Osteoblast (primary cell): ENCODE results near the gene SLC22A3. TPM values are rescaled to one million over a fixed set of nuclear protein-coding genes. Genes with fewer than 3 reads are reported as not detected.

Experiments used
- DNase-seq: peaks from one replicate; pipeline ENCODE4 v3.0.0; 2011; ENCODE audit warnings: low spot score, mixed read lengths; ENCODE audit not compliant: insufficient read length; ENCODE audit errors: missing footprints
- H2AFZ ChIP-seq: 2 replicates; pipeline ENCODE4 v1.6.0; 2011; ENCODE audit warnings: mild to moderate bottlenecking, low read length
- H3K27ac ChIP-seq: 2 replicates; pipeline ENCODE4 v1.5.1; 2011; ENCODE audit warnings: mild to moderate bottlenecking, low read depth, low read length, moderate library complexity
- H3K27me3 ChIP-seq: 2 replicates; pipeline ENCODE4 v1.6.0; 2012; ENCODE audit warnings: mild to moderate bottlenecking, control low read depth, inconsistent platforms, low read length, moderate library complexity; ENCODE audit not compliant: insufficient read depth
- H3K36me3 ChIP-seq: 2 replicates; pipeline ENCODE4 v1.5.1; 2011; ENCODE audit warnings: mild to moderate bottlenecking, low read length, control low read depth, moderate library complexity; ENCODE audit not compliant: insufficient read depth
- H3K4me1 ChIP-seq: 2 replicates; pipeline ENCODE4 v1.5.1; 2011; ENCODE audit warnings: mild to moderate bottlenecking, low read length, control low read depth, moderate library complexity; ENCODE audit not compliant: insufficient read depth
- H3K4me2 ChIP-seq: 2 replicates; pipeline ENCODE4 v1.6.0; 2011; ENCODE audit warnings: mild to moderate bottlenecking, low read length; ENCODE audit not compliant: insufficient read depth
- H3K4me3 ChIP-seq: fragments of 200-600 bp; sonication (generic); 3 replicates; pipeline ENCODE4 v1.5.1; 2012; ENCODE audit warnings: mild to moderate bottlenecking, low read length, inconsistent platforms; ENCODE audit not compliant: insufficient read depth
- H3K79me2 ChIP-seq: 2 replicates; pipeline ENCODE4 v1.6.0; 2012; ENCODE audit warnings: mild to moderate bottlenecking, low read length, control low read depth, inconsistent platforms; ENCODE audit not compliant: insufficient read depth
- H3K9me3 ChIP-seq: 2 replicates; pipeline ENCODE4 v1.5.1; 2011; ENCODE audit warnings: low read depth, low read length, control low read depth
- H4K20me1 ChIP-seq: 2 replicates; pipeline ENCODE4 v1.6.0; 2012; ENCODE audit warnings: mild to moderate bottlenecking, low read length, control low read depth; ENCODE audit not compliant: insufficient read depth
- CTCF ChIP-seq: IDR thresholded peaks from 2 replicates; pipeline ENCODE4 v1.5.1; 2011; ENCODE audit warnings: mild to moderate bottlenecking, low read depth, low read length, moderate library complexity; ENCODE audit errors: extremely low read depth
- total RNA-seq: library from RNA; depleted of rRNA; stranded (reverse); fragments of >200 nt; gene quantifications from 2 replicates; pipeline ENCODE4 v1.2.3, GENCODE V29; 2012

SLC22A3 gene
- total RNA-seq, 1 donor, result 22.1 TPM

GRCh38 chr6:160362556-160362955 lies 14.4 kb downstream of the SLC22A3 start:
- Histone ChIP-seq H3K4me3 (no peak overlapping the region), H3K36me3 (no peaks in the 10 kb centered on the region), H3K79me2 (no peaks in the 10 kb centered on the region), H3K4me1 (no peaks in the 10 kb centered on the region), H3K27ac (no peak overlapping the region), H3K27me3 (no peaks in the 10 kb centered on the region), H3K9me3 (no peaks in the 10 kb centered on the region), H3K4me2 (no peak overlapping the region), H4K20me1 (no peaks in the 10 kb centered on the region), H2AFZ (no peak overlapping the region)
- no peak for TF ChIP-seq CTCF
- DNase-seq, result no peak

- H3K4me1 ChIP-seq, result no peaks in the 10 kb centered on the region
- H3K27me3 ChIP-seq, result no peaks in the 10 kb centered on the region
- H4K20me1 ChIP-seq, result no peaks in the 10 kb centered on the region
- TF ChIP-seq CTCF, result no peak
- no peak for DNase-seq
- H3K79me2 ChIP-seq, result no peaks in the 10 kb centered on the region
- H2AFZ ChIP-seq, result no peak overlapping the region
- H3K9me3 ChIP-seq, result no peaks in the 10 kb centered on the region
- H3K27ac ChIP-seq, result no peak overlapping the region
- H3K36me3 ChIP-seq, result no peaks in the 10 kb centered on the region
- H3K4me3 ChIP-seq, result no peak overlapping the region
- no peak overlapping the region for H3K4me2 ChIP-seq
Measured at GRCh38 chr6:160363016-160363996, 15.1 kb downstream of the SLC22A3 start.

- Histone ChIP-seq H3K27me3 (no peaks in the 10 kb centered on the region), H3K9me3 (no peaks in the 10 kb centered on the region), H3K4me3 (no peak overlapping the region), H3K79me2 (no peaks in the 10 kb centered on the region), H4K20me1 (no peaks in the 10 kb centered on the region), H3K27ac (no peak overlapping the region), H2AFZ (no peak overlapping the region), H3K36me3 (no peaks in the 10 kb centered on the region), H3K4me2 (no peak overlapping the region), H3K4me1 (no peaks in the 10 kb centered on the region)
- TF ChIP-seq CTCF, result no peak
- no peak for DNase-seq
Measured at GRCh38 chr6:160365117-160365516, 16.9 kb downstream of the SLC22A3 start.

GRCh38 chr6:160367798-160368547 lies 19.8 kb downstream of the SLC22A3 start:
- Histone ChIP-seq H3K27me3 (no peaks in the 10 kb centered on the region), H3K4me2 (no peak overlapping the region), H3K4me3 (no peak overlapping the region), H2AFZ (no peak overlapping the region), H3K4me1 (no peaks in the 10 kb centered on the region), H3K79me2 (no peaks in the 10 kb centered on the region), H3K27ac (no peak overlapping the region), H3K36me3 (no peaks in the 10 kb centered on the region), H3K9me3 (no peaks in the 10 kb centered on the region), H4K20me1 (no peaks in the 10 kb centered on the region)
- no peak for TF ChIP-seq CTCF
- no peak for DNase-seq
